OCI-LY7 (cell line): ENCODE results near the gene CHRNG.

Source experiments
- CTCF ChIP-seq: fragments of 200-600 bp; sonication (generic); conservative IDR thresholded peaks from 2 replicates; pipeline ENCODE4 v1.5.1; 2014; ENCODE audit warnings: mild to moderate bottlenecking, antibody characterized with exemption, low read length, moderate library complexity, mixed read lengths
- EZH2phosphoT487 ChIP-seq: fragments of 200-600 bp; sonication (generic); IDR thresholded peaks from 2 replicates; pipeline ENCODE4 v1.6.1; 2018; ENCODE audit warnings: low read depth, borderline replicate concordance, mild to moderate bottlenecking, mixed run types, antibody characterized with exemption, low read length, moderate library complexity, mixed read lengths

DNA sequence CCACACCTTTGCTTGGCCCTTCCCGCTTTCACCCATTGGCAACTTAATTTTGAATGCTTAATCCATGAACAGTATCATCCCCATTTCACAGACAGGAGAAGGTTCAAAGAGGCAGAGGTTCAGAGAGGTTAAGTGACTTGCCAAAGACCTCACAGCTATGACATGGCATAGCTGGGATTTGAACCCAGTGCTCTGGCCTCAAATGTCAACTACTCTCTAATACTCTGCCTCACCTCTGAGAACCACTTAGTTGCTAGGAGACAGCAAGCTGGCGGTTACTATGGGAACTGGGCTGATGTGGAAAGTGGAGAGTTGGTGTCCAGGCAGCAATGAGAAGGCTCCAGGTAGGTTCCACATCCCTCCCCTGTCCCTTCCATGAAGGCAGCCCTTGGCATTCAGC, 35.1 kb upstream of the CHRNG start:
- TF ChIP-seq CTCF (no peak), EZH2phosphoT487 (no peak)
